ENCODE measurements around the gene MAGEB10. TPM values are rescaled to one million over a fixed set of nuclear protein-coding genes. Genes with fewer than 3 reads are reported as not detected.

MAGEB10 gene, protein sequence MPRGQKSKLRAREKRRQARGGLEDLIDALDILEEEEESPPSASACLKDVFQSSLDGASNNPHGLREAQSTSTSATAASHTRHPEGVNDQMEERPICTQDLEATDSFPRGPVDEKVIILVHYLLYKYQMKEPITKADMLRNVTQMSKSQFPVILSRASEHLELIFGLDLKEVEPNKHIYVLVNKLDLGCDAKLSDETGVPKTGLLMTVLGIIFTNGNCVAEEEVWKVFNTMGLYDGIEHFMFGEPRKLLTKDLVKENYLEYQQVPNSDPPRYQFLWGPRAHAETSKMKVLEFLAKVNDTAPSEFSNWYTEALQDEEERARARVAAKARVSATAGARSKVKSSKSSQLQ
- polyA plus RNA-seq: not detected in 2 replicates
- polyA minus RNA-seq: not detected in 2 replicates

DNA sequence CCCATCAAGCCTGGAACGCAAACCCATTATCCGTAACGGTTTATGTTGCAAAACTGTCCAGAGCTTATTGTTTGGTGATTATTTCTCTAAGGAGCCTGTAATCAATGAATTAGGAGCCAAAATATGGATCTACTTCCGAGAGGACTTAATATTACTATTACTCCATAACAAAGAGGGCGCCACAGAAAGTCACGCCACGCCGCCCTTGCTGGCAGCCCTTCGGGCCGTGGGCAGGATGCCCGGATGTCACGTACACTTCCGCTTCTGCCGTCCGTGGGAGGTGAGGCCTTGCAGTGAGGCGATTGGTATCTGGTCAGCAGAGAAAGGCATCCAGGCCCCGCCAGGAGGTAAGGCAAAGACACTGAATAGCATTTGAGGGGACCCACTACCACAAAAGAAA is at the start of gene MAGEB10:
Gene MAGEB10 (plus strand): TSS at position 301 of the 400 bp plus-strand sequence. CDS start 13,317 bp downstream, outside the sequence.
- Histone ChIP-seq H3K4me2 (ENCODE audit: low read length) (no peak within 1 kb of the TSS), H3F3A (ENCODE audit: insufficient read depth, low read length, poor library complexity, severe bottlenecking) (no peaks in the 10 kb centered on the region), H3K9ac (ENCODE audit: low read length) (no peak within 1 kb of the TSS), H3K79me2 (replicated peaks; ENCODE audit: insufficient read depth, low read length) (no peaks in the 10 kb centered on the region), H3K36me3 (ENCODE audit: insufficient read depth, low read length) (no peaks in the 10 kb centered on the region), H4K20me1 (ENCODE audit: insufficient read depth) (no peaks in the 10 kb centered on the region), H3K27ac (ENCODE audit: low read length) (no peak within 1 kb of the TSS), H2AFZ (ENCODE audit: low read depth, low read length) (no peak within 1 kb of the TSS), H3K9me2 (ENCODE audit: insufficient read depth, low read length) (no peaks in the 10 kb centered on the region), H3K4me3 (ENCODE audit: low read length) (no peak within 1 kb of the TSS), H3K27me3 (ENCODE audit: insufficient read depth, low read depth, low read length) (no peaks in the 10 kb centered on the region), H3K9me3 (ENCODE audit: low read length) (no peaks in the 10 kb centered on the region)
- TF ChIP-seq TAF1 (IDR thresholded peaks at IDR 0.05; ENCODE audit: low read depth) (no peak), POLR2AphosphoS5 (IDR thresholded peaks at IDR 0.05) (no peak), EZH2 (IDR thresholded peaks at IDR 0.05; ENCODE audit: borderline replicate concordance, insufficient read depth, low read length, poor library complexity, severe bottlenecking) (no peak), SMC3 (conservative IDR thresholded peaks at IDR 0.05; ENCODE audit: poor library complexity) (no peak), EP300 (conservative IDR thresholded peaks at IDR 0.05; ENCODE audit: poor library complexity, severe bottlenecking) (no peak)
- TF ChIP-seq, protein P1, sequence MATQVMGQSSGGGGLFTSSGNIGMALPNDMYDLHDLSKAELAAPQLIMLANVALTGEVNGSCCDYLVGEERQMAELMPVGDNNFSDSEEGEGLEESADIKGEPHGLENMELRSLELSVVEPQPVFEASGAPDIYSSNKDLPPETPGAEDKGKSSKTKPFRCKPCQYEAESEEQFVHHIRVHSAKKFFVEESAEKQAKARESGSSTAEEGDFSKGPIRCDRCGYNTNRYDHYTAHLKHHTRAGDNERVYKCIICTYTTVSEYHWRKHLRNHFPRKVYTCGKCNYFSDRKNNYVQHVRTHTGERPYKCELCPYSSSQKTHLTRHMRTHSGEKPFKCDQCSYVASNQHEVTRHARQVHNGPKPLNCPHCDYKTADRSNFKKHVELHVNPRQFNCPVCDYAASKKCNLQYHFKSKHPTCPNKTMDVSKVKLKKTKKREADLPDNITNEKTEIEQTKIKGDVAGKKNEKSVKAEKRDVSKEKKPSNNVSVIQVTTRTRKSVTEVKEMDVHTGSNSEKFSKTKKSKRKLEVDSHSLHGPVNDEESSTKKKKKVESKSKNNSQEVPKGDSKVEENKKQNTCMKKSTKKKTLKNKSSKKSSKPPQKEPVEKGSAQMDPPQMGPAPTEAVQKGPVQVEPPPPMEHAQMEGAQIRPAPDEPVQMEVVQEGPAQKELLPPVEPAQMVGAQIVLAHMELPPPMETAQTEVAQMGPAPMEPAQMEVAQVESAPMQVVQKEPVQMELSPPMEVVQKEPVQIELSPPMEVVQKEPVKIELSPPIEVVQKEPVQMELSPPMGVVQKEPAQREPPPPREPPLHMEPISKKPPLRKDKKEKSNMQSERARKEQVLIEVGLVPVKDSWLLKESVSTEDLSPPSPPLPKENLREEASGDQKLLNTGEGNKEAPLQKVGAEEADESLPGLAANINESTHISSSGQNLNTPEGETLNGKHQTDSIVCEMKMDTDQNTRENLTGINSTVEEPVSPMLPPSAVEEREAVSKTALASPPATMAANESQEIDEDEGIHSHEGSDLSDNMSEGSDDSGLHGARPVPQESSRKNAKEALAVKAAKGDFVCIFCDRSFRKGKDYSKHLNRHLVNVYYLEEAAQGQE (IDR thresholded peaks at IDR 0.05; ENCODE audit: borderline replicate concordance): no peak

DNA sequence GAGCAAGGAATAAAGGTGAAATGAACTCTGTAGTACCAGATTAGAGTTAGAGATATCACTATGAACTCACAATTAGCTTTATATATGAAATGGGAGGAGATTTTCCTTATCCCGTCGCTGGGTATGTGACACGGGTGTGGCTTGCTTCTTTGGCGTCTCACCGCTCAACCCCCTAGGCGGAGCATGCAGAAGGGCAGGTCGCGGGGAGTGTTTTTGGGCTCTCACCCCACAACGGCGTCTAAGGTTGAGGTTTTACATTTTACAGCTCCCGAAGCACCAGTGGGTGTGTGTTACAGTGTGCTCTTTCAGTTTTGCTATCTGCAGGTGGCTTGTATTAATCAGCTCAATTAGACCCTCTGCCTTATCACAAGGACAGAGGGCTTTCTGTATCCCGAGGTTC is 42.1 kb upstream of the MAGEB10 start:
- TF ChIP-seq MXI1 (conservative IDR thresholded peaks at IDR 0.05; ENCODE audit: poor library complexity, severe bottlenecking) (no peak), EZH2 (IDR thresholded peaks at IDR 0.05; ENCODE audit: borderline replicate concordance, insufficient read depth, low read length, poor library complexity, severe bottlenecking) (no peak), POLR2AphosphoS5 (IDR thresholded peaks at IDR 0.05) (no peak), RAD21 (conservative IDR thresholded peaks at IDR 0.05) (no peak), EP300 (conservative IDR thresholded peaks at IDR 0.05; ENCODE audit: poor library complexity, severe bottlenecking) (no peak), SMC3 (conservative IDR thresholded peaks at IDR 0.05; ENCODE audit: poor library complexity) (no peak), TAF1 (IDR thresholded peaks at IDR 0.05; ENCODE audit: low read depth) (no peak)
- TF ChIP-seq, protein P2, sequence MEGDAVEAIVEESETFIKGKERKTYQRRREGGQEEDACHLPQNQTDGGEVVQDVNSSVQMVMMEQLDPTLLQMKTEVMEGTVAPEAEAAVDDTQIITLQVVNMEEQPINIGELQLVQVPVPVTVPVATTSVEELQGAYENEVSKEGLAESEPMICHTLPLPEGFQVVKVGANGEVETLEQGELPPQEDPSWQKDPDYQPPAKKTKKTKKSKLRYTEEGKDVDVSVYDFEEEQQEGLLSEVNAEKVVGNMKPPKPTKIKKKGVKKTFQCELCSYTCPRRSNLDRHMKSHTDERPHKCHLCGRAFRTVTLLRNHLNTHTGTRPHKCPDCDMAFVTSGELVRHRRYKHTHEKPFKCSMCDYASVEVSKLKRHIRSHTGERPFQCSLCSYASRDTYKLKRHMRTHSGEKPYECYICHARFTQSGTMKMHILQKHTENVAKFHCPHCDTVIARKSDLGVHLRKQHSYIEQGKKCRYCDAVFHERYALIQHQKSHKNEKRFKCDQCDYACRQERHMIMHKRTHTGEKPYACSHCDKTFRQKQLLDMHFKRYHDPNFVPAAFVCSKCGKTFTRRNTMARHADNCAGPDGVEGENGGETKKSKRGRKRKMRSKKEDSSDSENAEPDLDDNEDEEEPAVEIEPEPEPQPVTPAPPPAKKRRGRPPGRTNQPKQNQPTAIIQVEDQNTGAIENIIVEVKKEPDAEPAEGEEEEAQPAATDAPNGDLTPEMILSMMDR (IDR thresholded peaks at IDR 0.05; ENCODE audit: poor library complexity, severe bottlenecking): no peak
- TF ChIP-seq, protein P1 (IDR thresholded peaks at IDR 0.05; ENCODE audit: borderline replicate concordance): no peak
- Histone ChIP-seq H3K4me3 (ENCODE audit: low read length) (no peak overlapping the region), H3K79me2 (replicated peaks; ENCODE audit: insufficient read depth, low read length) (no peaks in the 10 kb centered on the region), H3K4me2 (ENCODE audit: low read length) (no peak overlapping the region), H3K27ac (ENCODE audit: low read length) (no peak overlapping the region), H3F3A (ENCODE audit: insufficient read depth, low read length, poor library complexity, severe bottlenecking) (no peaks in the 10 kb centered on the region), H3K9ac (ENCODE audit: low read length) (no peak overlapping the region), H4K20me1 (ENCODE audit: insufficient read depth) (no peaks in the 10 kb centered on the region), H2AFZ (ENCODE audit: low read depth, low read length) (no peak overlapping the region), H3K27me3 (ENCODE audit: insufficient read depth, low read depth, low read length) (no peaks in the 10 kb centered on the region), H3K36me3 (ENCODE audit: insufficient read depth, low read length) (no peaks in the 10 kb centered on the region), H3K9me3 (ENCODE audit: low read length) (no peaks in the 10 kb centered on the region), H3K9me2 (ENCODE audit: insufficient read depth, low read length) (no peaks in the 10 kb centered on the region)
